ENCODE measurements around the gene RPS18.

DNA sequence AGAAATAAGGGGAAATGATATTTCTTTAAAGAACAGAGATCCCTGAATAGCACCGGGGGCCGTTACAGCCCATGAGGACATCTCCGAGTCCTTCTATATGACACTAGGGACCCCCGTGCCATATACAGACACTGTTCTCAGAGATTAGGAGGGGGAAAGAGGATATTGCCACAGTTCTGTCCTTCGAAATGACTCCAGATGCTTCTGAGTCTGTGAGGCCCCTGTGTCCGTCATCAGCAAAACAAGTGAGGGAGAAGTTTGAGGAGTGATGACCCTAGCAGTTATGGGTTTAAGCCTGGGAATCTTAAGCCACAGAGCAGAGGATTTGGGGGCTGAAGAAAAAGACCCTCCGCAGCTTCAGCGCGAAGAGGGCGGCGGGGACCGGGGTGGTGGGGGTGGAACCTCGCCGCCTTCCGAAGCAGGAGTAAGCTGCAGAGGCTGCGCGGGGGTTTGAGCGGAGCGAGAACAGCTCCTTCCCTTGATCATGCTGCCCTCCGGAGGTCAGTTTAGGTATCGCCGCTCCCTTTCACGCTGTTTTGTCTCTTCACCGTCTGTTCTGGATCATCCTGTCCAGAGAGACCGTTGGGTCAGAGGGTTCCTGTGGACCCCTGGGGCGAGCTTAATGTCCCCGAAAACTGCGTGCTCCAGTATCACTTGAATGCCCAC lies 23.8 kb upstream of the RPS18 start:
- TF ChIP-seq, protein P1, sequence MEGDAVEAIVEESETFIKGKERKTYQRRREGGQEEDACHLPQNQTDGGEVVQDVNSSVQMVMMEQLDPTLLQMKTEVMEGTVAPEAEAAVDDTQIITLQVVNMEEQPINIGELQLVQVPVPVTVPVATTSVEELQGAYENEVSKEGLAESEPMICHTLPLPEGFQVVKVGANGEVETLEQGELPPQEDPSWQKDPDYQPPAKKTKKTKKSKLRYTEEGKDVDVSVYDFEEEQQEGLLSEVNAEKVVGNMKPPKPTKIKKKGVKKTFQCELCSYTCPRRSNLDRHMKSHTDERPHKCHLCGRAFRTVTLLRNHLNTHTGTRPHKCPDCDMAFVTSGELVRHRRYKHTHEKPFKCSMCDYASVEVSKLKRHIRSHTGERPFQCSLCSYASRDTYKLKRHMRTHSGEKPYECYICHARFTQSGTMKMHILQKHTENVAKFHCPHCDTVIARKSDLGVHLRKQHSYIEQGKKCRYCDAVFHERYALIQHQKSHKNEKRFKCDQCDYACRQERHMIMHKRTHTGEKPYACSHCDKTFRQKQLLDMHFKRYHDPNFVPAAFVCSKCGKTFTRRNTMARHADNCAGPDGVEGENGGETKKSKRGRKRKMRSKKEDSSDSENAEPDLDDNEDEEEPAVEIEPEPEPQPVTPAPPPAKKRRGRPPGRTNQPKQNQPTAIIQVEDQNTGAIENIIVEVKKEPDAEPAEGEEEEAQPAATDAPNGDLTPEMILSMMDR (IDR thresholded peaks at IDR 0.05 in 2 of 3, conservative IDR thresholded peaks at IDR 0.05 in 1 of 3; ENCODE audit: borderline replicate concordance in 1 of 3, insufficient read depth in 1 of 3, low read depth in 2 of 3, low read length in 2 of 3), result peak; percentile 76 to 85 (median 78)
- TF ChIP-seq POLR2A (IDR thresholded peaks at IDR 0.05; ENCODE audit: borderline replicate concordance, extremely low read depth, insufficient read depth, insufficient read length) (no peak), SP1 (IDR thresholded peaks at IDR 0.05; ENCODE audit: low read depth) (no peak), CEBPB (IDR thresholded peaks at IDR 0.05; ENCODE audit: low read depth) (no peak), ZFX (IDR thresholded peaks at IDR 0.05) (no peak), JUND (IDR thresholded peaks at IDR 0.05) (no peak), EGR1 (IDR thresholded peaks at IDR 0.05; ENCODE audit: low read depth) (no peak), ZNF274 (IDR thresholded peaks at IDR 0.05; ENCODE audit: low read depth, low read length) (no peak), YY1 (IDR thresholded peaks at IDR 0.05; ENCODE audit: extremely low read depth, insufficient replicate concordance, low read depth, low read length) (no peak), EZH2phosphoT487 (IDR thresholded peaks at IDR 0.05; ENCODE audit: borderline replicate concordance) (no peak)
- TF ChIP-seq, protein P2, sequence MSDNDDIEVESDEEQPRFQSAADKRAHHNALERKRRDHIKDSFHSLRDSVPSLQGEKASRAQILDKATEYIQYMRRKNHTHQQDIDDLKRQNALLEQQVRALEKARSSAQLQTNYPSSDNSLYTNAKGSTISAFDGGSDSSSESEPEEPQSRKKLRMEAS (IDR thresholded peaks at IDR 0.05), result no peak
